AG04449 (cell line): ENCODE measurements around the gene DIPK1C.
"Not testable (repeated sequence)": the region's sequence is repeated elsewhere in the genome, so short reads cannot be mapped to it uniquely, and the experiment has no call there.

Experiments used
- CTCF ChIA-PET: fragments of 350-600 bp; formaldehyde crosslinking; extraction: SDS; loops from one replicate; lab custom pipeline; 2021; ENCODE audit warnings: antibody characterized with exemption; lab: Yijun Ruan, JAX
- POLR2A ChIA-PET: fragments of 400-600, 350-600 bp; formaldehyde crosslinking; extraction: SDS; loops from one replicate; lab custom pipeline; 2020; ENCODE audit warnings: antibody characterized with exemption, inconsistent platforms; lab: Yijun Ruan, JAX
- DNase-seq: peaks from one replicate; pipeline ENCODE4 v3.0.0-alpha.2; 2010; ENCODE audit warnings: low read depth, low spot score
- H3K4me3 ChIP-seq: 2 replicates; pipeline ENCODE4 v1.5.1; 2011; ENCODE audit warnings: low read depth, mild to moderate bottlenecking, control low read depth, low read length
- TF ChIP-seq, protein P1 (sequence below): IDR thresholded peaks from one replicate; pipeline ENCODE4 v1.5.1; 2011; ENCODE audit warnings: mild to moderate bottlenecking, moderate library complexity, low read length, control low read depth, inconsistent platforms; ENCODE audit not compliant: insufficient read depth; ENCODE audit errors: missing control alignments

Gene DIPK1C

DNA sequence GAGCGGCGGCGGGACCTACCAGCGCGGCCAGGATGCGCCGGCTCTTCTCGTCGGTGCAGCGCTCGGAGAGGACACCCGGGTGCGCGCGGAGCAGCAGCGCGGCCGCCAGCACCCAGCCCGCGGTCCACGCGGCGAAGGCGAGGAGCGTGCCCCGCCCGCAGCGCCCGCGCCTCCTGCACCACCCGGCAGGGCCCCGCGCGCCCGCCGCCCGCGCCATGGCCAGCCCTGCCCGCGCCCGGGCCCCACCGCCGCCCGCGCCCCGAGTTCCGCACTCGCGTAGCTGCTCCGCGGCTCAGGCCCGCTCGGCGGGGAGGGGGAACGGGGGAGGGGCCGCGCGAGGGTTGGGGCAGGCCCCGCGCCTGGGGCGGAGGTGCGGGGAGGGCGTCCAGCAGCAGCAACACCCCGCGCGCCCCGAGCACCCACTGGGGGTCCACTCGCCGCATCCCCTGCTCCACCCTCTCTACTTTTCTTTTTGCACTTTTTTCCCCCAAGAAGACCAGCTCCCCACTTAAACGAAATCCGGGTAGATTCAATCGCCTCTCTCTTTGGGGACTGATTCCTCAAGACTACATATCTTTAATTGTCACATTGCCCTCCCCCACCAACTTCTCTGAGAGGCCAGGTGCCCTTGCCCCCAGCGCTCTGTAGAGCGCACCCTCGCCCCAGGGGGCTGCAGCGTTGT lies at the start of gene DIPK1C:
DIPK1C (minus strand) TSS at position 266 of the 682 bp plus-strand sequence; CDS start at position 217, 49 bp downstream.
- H3K4me3 ChIP-seq = no peak within 1 kb of the TSS
- ChIA-PET CTCF (no interaction called here), POLR2A (no interaction called here)
- no peak for DNase-seq
- TF ChIP-seq, protein P1, sequence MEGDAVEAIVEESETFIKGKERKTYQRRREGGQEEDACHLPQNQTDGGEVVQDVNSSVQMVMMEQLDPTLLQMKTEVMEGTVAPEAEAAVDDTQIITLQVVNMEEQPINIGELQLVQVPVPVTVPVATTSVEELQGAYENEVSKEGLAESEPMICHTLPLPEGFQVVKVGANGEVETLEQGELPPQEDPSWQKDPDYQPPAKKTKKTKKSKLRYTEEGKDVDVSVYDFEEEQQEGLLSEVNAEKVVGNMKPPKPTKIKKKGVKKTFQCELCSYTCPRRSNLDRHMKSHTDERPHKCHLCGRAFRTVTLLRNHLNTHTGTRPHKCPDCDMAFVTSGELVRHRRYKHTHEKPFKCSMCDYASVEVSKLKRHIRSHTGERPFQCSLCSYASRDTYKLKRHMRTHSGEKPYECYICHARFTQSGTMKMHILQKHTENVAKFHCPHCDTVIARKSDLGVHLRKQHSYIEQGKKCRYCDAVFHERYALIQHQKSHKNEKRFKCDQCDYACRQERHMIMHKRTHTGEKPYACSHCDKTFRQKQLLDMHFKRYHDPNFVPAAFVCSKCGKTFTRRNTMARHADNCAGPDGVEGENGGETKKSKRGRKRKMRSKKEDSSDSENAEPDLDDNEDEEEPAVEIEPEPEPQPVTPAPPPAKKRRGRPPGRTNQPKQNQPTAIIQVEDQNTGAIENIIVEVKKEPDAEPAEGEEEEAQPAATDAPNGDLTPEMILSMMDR = no peak

DNA sequence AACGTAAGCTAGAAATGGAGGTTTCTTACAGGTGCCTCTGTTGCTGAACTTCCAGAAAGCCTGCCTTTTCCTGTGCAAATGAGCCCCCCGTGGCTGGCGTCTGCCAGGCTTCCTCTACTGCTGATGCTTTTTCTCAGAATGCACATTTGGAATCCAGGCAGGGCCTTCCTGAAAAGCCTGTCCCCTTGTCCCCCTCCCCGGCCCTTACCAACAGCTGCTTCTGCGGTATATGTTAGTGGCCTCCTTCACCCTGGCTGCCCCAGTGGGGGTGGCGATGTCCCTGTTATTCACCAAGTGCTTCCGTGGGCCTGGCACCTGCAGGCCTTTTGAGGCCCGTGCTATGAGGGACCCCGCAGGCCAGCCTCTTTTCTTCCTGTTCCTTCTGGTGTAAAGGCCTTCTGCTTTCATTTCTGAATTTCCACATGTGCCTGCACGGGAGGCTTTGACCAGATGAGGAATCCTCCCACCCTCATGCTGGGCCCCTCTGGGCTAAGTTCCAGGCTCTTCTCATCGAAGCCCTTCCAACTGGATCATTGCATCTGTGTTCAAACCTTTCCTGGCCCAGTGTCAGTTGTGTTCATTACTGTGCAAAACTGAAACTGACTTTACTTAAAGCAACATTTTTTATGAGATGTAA lies 49.5 kb upstream of the DIPK1C start:
- ChIA-PET POLR2A (no interaction called here), CTCF (no interaction called here)
- no peak for DNase-seq
- H3K4me3 ChIP-seq = no peak overlapping the region
- TF ChIP-seq, protein P1 = no peak

DNA sequence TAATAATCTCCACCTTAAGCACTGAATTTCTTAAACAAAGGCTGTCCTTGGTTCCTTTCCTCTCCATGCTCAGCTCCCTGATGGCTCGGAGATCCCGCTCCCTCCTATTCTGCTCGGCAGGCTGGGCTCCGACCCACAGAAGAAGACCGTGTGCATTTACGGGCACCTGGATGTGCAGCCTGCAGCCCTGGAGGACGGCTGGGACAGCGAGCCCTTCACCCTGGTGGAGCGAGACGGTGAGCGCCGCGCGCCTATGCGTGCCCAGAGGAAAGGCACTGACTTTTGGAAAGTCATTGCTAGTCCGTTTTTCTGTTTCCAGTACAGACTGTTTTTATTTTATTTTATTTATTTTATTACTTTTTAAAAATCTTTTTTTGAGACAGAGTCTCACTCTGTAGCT lies 48.7 kb upstream of the DIPK1C start:
- TF ChIP-seq, protein P1 = no peak

DNA sequence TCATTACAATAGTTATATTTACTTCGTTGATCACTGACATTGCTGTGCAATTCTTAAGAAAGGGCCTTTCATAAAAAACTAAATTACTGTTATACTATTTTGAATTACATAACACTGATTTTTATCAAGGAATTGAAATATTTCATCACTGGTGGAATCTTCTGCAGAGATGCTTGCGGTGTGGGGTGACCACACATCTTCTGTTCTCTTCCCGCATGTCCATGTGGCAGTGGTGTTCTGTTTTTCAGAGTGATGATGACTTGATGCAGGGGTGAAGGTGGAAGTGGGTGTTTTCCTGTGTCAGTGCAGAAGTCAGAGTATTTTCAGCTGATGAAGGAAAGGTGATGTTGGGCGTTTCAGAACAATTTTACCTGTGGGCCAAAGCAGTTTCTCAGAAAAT lies 46.0 kb upstream of the DIPK1C start:
- POLR2A ChIA-PET = no interaction called here
- CTCF ChIA-PET = no interaction called here
- H3K4me3 ChIP-seq = no peak overlapping the region
- TF ChIP-seq, protein P1 = no peak
- DNase-seq = no peak

More for the DNA sequence above, 48.7 kb upstream of the DIPK1C start:
- no peak for DNase-seq
- no peak overlapping the region for H3K4me3 ChIP-seq
- ChIA-PET POLR2A (no interaction called here), CTCF (interaction anchor here (1.8 kb wide), 1 partner anchor 46 kb away, joined by 6 read pairs; no protein-coding TSS in a partner anchor)

DNA sequence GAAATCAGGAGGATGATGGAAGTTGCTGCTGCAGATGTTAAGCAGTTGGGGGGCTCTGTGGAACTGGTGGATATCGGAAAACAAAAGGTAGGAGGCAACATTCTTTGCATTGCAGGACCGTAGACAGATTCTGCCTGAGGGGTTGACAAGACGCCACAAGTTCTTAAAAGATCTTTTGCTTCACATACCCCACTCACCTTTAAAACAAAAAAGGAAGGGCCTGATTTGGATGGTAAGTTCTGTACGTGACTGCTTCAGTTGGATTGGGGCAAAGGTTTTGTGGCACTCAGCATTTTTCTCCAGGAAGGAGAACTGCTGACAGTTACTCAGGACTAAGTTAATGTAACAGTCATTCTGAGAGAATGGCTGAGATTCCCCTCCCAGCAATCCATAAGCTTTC lies 44.3 kb upstream of the DIPK1C start:
- no peak overlapping the region for H3K4me3 ChIP-seq
- POLR2A ChIA-PET = no interaction called here
- TF ChIP-seq, protein P1 = no peak
- no peak for DNase-seq
- CTCF ChIA-PET = no interaction called here

DNA sequence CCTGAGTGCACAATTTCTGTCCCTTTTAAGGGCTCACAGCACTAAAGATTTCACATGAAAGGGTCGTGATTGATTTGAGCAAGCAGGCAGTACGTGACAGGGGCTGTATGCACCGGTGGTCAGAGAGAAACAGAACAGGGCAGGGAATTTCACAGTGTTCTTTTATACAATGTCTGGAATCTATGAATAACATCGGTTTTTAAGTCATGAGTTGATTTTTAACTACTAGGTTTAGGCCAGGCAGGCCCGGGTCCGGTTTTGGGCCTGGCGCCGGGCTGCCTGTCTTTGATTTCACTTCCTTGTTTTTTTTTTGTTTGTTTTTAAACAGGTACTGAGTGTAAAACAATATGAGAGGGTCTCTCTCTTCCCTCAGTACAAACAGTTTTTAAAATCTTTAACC lies 43.7 kb upstream of the DIPK1C start:
- H3K4me3 ChIP-seq, POLR2A ChIA-PET, DNase-seq, CTCF ChIA-PET: not testable (repeated sequence)
